Measurements from ENCODE around the gene NUP188.

- TF ChIP-seq ELF4 (IDR thresholded peaks at IDR 0.05) (no peak), FOXK2 (IDR thresholded peaks at IDR 0.05) (no peak), BHLHE40 (IDR thresholded peaks at IDR 0.05; ENCODE audit: borderline replicate concordance) (no peak), FOXM1 (IDR thresholded peaks at IDR 0.05; ENCODE audit: borderline replicate concordance) (no peak), SP1 (IDR thresholded peaks at IDR 0.05) (no peak), HDGF (IDR thresholded peaks at IDR 0.05; ENCODE audit: borderline replicate concordance) (no peak), NFRKB (IDR thresholded peaks at IDR 0.05) (no peak), ARNT (IDR thresholded peaks at IDR 0.05) (no peak), TARDBP (IDR thresholded peaks at IDR 0.05) (no peak), L3MBTL2 (conservative IDR thresholded peaks at IDR 0.05) (no peak), FOXA1 (IDR thresholded peaks at IDR 0.05) (no peak)
- TF ChIP-seq, protein P1, sequence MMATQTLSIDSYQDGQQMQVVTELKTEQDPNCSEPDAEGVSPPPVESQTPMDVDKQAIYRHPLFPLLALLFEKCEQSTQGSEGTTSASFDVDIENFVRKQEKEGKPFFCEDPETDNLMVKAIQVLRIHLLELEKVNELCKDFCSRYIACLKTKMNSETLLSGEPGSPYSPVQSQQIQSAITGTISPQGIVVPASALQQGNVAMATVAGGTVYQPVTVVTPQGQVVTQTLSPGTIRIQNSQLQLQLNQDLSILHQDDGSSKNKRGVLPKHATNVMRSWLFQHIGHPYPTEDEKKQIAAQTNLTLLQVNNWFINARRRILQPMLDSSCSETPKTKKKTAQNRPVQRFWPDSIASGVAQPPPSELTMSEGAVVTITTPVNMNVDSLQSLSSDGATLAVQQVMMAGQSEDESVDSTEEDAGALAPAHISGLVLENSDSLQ (IDR thresholded peaks at IDR 0.05): no peak
Measured at GRCh38 chr9:128912270-128912853, 35.1 kb upstream of the NUP188 start.

All from HEK293T (cell line).